HEK293T (cell line): ENCODE measurements around the gene STX1B.

ENCODE experiments used
- ARNT ChIP-seq: fragments of 450-650 bp; IDR thresholded peaks from 2 replicates; pipeline ENCODE4 v1.6.1; 2017; ENCODE audit warnings: mild to moderate bottlenecking
- BHLHE40 ChIP-seq: fragments of 450-650 bp; IDR thresholded peaks from 2 replicates; pipeline ENCODE4 v1.6.1; 2016; ENCODE audit warnings: mild to moderate bottlenecking, moderate library complexity, borderline replicate concordance
- CTBP1 ChIP-seq: fragments of 450-650 bp; IDR thresholded peaks from 2 replicates; pipeline ENCODE4 v1.6.1; 2016; ENCODE audit warnings: borderline replicate concordance
- FOXA1 ChIP-seq: fragments of 450-650 bp; IDR thresholded peaks from 2 replicates; pipeline ENCODE4 v1.6.1; 2016; ENCODE audit warnings: mild to moderate bottlenecking
- FOXM1 ChIP-seq: fragments of 450-650 bp; IDR thresholded peaks from 2 replicates; pipeline ENCODE4 v1.6.1; 2017; ENCODE audit warnings: mild to moderate bottlenecking, borderline replicate concordance
- HDGF ChIP-seq: fragments of 450-650 bp; IDR thresholded peaks from 2 replicates; pipeline ENCODE4 v1.6.1; 2017; ENCODE audit warnings: antibody characterized with exemption, borderline replicate concordance
- L3MBTL2 ChIP-seq: fragments of 450-650 bp; conservative IDR thresholded peaks from 2 replicates; pipeline ENCODE4 v1.6.1; 2016; ENCODE audit warnings: mild to moderate bottlenecking
- LEF1 ChIP-seq: fragments of 450-650 bp; IDR thresholded peaks from 2 replicates; pipeline ENCODE4 v1.6.1; 2017; ENCODE audit warnings: mild to moderate bottlenecking, borderline replicate concordance
- NFRKB ChIP-seq: fragments of 450-650 bp; IDR thresholded peaks from 2 replicates; pipeline ENCODE4 v1.6.1; 2016; ENCODE audit warnings: mild to moderate bottlenecking, moderate library complexity
- SP1 ChIP-seq: fragments of 450-650 bp; IDR thresholded peaks from 2 replicates; pipeline ENCODE4 v1.6.1; 2017
- SUZ12 ChIP-seq: fragments of 450-650 bp; IDR thresholded peaks from 2 replicates; pipeline ENCODE4 v1.6.1; 2016; ENCODE audit warnings: mild to moderate bottlenecking
- TARDBP ChIP-seq: fragments of 450-650 bp; IDR thresholded peaks from 2 replicates; pipeline ENCODE4 v1.6.1; 2016
- ZNF384 ChIP-seq: fragments of 450-650 bp; IDR thresholded peaks from 2 replicates; pipeline ENCODE4 v1.6.1; 2016

GRCh38 chr16:30954993-30955392, 55.4 kb downstream of the STX1B start:
- TF ChIP-seq SP1 = no peak
- no peak for TF ChIP-seq SUZ12
- TF ChIP-seq TARDBP = no peak
- TF ChIP-seq BHLHE40 = no peak
- no peak for TF ChIP-seq HDGF
- no peak for TF ChIP-seq FOXA1
- no peak for TF ChIP-seq L3MBTL2
- no peak for TF ChIP-seq NFRKB
- no peak for TF ChIP-seq FOXM1
- no peak for TF ChIP-seq LEF1
- no peak for TF ChIP-seq CTBP1
- no peak for TF ChIP-seq ZNF384
- TF ChIP-seq ARNT = no peak
